WI38 (cell line): ENCODE results near the gene HGD.
"Not testable (repeated sequence)": the region's sequence is repeated elsewhere in the genome, so short reads cannot be mapped to it uniquely, and the experiment has no call there.

ENCODE experiments used
- H3K4me3 ChIP-seq: 2 replicates; pipeline ENCODE4 v1.5.1; 2011; ENCODE audit warnings: low read depth, mild to moderate bottlenecking, control low read depth, low read length
- TF ChIP-seq, protein P1 (sequence below): IDR thresholded peaks from 2 replicates; pipeline ENCODE4 v1.5.1; 2012; ENCODE audit warnings: low read depth, mild to moderate bottlenecking, control low read depth, low read length

The HGD gene

DNA sequence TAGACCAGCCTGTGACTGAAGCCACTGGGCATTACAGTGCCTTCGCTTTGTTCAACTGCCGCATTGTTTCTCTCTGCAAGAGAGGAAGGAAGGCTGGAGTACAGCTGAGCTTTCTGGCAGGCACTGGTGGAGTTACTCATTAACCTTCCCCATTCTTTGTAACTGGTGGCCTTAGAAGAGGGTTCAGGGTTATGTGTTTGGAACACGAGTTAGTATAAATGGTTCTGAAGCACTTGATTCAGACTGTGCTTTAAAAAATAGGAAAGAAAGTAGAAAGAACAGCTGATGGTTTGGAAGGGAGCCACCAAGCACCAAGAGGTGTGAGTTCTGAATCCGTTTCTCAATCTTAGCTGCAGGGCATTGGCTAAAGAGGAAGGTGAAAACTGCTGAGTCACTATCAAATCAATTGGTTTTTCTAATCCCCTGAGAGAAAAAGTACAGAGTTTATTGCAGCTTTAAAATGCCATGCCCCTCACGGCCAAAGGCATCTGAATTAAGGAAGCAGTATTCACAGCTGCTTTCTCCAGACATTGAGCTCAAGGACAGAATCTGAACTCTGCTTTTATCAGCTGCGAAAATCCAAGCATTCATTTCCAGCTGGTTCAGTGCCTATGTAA lies 3.6 kb downstream of the HGD start:
- H3K4me3 ChIP-seq: no peak overlapping the region

DNA sequence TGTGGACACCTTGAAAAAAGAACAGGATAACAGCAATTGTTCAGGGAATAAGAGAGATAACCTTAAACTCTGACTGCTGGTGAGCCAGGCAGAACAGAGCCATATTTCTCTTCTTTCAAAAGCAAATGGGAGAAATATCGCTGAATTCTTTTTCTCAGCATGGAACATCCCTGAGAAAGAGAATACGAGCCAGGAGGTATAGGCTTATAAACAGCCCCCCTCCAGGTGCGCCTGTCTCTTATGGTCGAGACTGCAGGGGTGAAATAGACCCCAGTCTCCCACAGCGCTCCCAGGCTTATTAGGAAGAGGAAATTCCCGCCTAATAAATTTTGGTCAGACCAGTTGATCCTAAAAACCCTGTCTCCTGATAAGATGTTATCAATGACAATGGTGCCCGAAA lies 4.8 kb downstream of the HGD start:
- H3K4me3 ChIP-seq: not testable (repeated sequence)

More for the DNA sequence above, 3.6 kb downstream of the HGD start:
- TF ChIP-seq, protein P1, sequence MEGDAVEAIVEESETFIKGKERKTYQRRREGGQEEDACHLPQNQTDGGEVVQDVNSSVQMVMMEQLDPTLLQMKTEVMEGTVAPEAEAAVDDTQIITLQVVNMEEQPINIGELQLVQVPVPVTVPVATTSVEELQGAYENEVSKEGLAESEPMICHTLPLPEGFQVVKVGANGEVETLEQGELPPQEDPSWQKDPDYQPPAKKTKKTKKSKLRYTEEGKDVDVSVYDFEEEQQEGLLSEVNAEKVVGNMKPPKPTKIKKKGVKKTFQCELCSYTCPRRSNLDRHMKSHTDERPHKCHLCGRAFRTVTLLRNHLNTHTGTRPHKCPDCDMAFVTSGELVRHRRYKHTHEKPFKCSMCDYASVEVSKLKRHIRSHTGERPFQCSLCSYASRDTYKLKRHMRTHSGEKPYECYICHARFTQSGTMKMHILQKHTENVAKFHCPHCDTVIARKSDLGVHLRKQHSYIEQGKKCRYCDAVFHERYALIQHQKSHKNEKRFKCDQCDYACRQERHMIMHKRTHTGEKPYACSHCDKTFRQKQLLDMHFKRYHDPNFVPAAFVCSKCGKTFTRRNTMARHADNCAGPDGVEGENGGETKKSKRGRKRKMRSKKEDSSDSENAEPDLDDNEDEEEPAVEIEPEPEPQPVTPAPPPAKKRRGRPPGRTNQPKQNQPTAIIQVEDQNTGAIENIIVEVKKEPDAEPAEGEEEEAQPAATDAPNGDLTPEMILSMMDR: no peak

DNA sequence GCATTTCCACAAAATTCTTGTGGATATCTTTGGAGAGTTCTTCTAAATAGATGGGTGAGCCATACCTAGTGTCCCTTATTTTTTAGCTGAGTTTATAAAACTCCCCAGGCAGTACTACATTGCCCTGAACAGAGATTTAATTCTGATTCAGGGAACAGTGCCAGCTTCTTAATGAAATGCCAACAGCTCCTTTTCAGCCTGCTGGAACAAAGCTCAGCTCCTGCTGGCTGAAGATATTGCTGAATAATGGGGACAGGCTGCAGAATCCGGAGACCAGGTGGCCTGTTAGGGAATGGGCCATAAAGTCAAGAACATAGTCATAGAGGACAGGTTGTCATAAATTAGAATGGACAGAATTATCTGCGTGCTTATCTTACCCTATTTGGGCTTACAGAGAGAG lies 8.9 kb downstream of the HGD start:
- TF ChIP-seq, protein P1: no peak
- no peak overlapping the region for H3K4me3 ChIP-seq

DNA sequence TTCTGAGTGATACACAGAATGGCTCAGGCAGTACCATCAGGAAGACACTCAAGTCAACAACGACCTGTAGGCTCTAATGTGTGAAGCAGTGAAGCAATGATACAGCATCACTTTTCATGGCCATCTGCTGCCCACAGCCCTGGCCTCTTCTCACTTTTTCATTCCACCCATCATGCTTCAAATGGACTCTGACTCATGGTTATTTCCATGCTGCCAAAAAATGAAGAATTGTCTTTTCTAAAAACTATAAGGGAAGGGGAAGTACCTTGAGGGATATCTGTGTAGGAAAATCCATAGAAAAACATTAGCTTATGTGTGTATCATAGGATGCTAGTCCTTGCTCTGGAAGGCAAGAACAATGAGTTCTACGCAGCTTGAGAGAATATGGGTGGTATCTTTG lies 11.5 kb downstream of the HGD start:
- TF ChIP-seq, protein P1: no peak
- H3K4me3 ChIP-seq: no peak overlapping the region

DNA sequence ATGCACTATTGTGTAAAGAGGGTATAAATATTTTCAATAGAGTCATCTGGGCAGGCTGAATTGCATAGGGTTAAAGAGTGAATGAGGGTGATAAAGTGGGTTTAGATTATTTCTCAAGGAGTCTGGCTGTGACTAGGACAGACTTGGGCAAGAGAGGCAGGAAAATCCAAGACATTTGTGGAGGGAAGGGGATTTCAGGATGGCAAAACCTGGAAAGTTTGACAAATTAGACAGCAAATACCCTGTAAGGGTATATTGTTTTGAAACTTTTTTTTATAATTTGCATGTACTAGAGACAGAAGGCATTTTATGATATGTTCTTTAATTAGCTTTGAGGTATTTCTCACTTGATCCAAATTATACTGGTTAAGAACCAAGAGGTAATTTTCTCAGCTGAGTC lies 17.1 kb downstream of the HGD start:
- TF ChIP-seq, protein P1: no peak
- H3K4me3 ChIP-seq: no peak overlapping the region

DNA sequence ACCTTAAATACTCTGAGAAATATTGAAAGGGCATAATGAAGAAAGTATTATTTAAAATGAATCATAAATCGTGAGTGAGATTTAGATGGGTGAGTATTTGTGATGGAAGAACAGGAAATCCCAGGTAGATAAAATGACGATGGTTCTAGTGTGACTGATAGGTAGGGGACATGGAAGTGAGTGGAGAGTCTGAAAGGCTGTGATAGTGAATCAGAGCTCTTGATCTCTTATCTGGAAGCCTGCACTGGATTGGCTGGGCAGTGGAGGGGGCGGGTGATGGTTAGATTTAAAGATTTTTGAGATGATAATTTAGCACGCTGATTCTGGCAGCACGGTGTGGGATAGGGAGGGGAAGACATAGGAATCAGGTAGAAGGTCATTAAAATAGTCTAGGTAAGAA lies 20.1 kb downstream of the HGD start:
- no peak overlapping the region for H3K4me3 ChIP-seq
- TF ChIP-seq, protein P1: no peak

DNA sequence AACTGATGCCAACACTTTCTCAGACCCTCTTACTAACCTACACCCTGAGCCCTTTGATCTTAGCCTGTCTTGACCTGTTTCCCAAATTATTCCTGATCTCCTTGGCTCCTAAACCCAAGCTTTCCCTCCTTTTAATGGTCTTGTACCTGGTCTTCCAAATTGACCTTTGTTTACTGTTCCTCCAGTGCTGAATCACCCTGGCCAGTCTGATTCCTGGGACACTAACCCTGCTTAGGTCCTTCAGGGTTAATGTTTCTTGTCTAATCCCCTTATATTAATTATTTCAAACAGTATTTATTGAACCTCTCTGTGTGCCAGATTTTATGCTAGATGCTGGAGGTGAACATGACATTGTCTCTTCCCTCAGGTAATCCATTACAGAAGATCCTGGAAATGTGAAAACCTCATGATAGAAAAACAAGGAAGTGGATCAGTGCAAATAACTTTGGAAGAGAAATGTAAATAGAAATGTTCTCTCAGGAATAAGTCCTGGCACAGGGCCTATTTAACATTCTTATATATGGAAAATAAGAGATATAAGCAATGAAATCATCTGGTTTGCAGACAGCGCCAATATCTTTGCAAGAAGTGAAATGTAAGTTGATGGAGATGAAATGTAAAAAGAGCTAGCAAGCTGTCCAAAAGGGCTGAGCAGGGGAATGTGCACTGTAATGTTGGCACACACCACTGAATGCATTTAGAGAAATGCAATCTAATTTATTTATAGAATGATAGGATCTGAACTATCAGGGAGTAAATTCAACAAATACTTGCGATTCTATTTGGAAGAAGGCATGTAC lies 20.7 kb downstream of the HGD start:
- TF ChIP-seq, protein P1: no peak
- H3K4me3 ChIP-seq: no peak overlapping the region
